Left lung (tissue), 10 donors: ENCODE data around the gene MET. TPM values are rescaled to one million over a fixed set of nuclear protein-coding genes. Genes with fewer than 3 reads are reported as not detected.

Experiments
- ATAC-seq: fragments of 200-7000 bp; cut with Tn5 transposase; one replicate; pipeline ENCODE4 v1.9.1; 2020; ENCODE audit warnings: moderate library complexity
- DNase-seq, 4 donors: peaks; one replicate each; pipeline ENCODE4 v3.0.0-alpha.2; 2013 to 2020
- H3K27ac ChIP-seq, 2 donors: fragments of 200-600 bp; sonication (generic) in 1 of 2; one replicate each; pipeline versions ENCODE4 v1.5.0 to v1.8.0; 2020 to 2021
- H3K27me3 ChIP-seq, 2 donors: fragments of 200-600 bp; sonication (generic) in 1 of 2; one replicate each; pipeline versions ENCODE4 v1.5.0 to v1.8.0; 2020 to 2021
- H3K36me3 ChIP-seq, 2 donors: fragments of 200-600 bp; sonication (generic) in 1 of 2; one replicate each; pipeline versions ENCODE4 v1.5.0 to v1.8.0; 2020 to 2021
- H3K4me1 ChIP-seq, 2 donors: fragments of 200-600 bp; one replicate each; pipeline ENCODE4 v1.8.0; 2021
- H3K4me3 ChIP-seq, 2 donors: fragments of 200-600 bp; sonication (generic) in 1 of 2; one replicate each; pipeline versions ENCODE4 v1.5.0 to v1.8.0; 2020 to 2021; ENCODE audit warnings: mild to moderate bottlenecking in 1 of 2
- H3K9me3 ChIP-seq, 2 donors: fragments of 200-600 bp; sonication (generic) in 1 of 2; one replicate each; pipeline versions ENCODE4 v1.5.0 to v1.8.0; 2020 to 2021
- intact Hi-C, 2 donors: fragments of 100-400 bp; cut with DNase I; formaldehyde crosslinking; loops; one replicate each; pipeline versions ENCODE4 v1.11.2 to v1.14.2; 2022
- polyA plus RNA-seq, 6 donors: library from polyadenylated mRNA; unstranded; fragments of 120-200 nt; gene quantifications; one replicate each; pipeline ENCODE4 v1.2.1, GENCODE V29; 2013; ENCODE audit not compliant: insufficient read length in 6 of 6
- total RNA-seq, 2 donors: library from RNA; stranded (reverse); fragmentation: NEBNext Ultra II Directional; extraction: Animal tissue kit (Norgen Biotek cat#: 25700); gene quantifications; one replicate each; pipeline ENCODE4 v1.2.1, GENCODE V29; 2021
- TF ChIP-seq, protein P1 (sequence below), 2 donors: fragments of 200-600 bp; sonication (generic) in 1 of 2; IDR thresholded peaks; one replicate each; pipeline versions ENCODE4 v1.5.0 to v1.8.0; 2021; ENCODE audit warnings: antibody characterized with exemption in 2 of 2
- donor health status: DM: no; HTN: yes; CAD: no.
- donor health status: DM: no; HTN: no; CAD: no.

The MET gene
- total and polyA plus RNA-seq, 8 donors, result 24.7 to 89.3 (median 32.1) TPM

DNA sequence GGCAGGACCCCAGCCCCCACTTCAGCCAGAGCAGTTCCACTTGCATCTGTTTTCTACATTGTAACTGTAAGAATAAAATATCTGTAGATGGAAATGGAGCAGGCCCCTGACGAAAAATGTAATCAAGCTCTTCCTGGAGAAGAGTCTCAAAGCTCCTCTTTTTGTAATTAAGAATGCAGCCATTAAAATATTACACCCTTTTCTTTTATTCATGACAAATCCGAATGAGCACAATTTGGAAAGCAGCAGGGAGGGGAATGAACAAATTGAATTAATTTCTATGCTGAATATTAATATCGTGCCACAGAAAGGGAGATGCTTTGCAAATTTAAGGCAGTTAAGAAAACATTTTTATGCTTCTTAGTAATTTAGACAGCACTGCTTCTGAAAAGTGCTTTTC is 165.6 kb downstream of the MET start:
- Histone ChIP-seq H3K27me3 (no peaks in the 10 kb centered on the region), H3K27ac (no peak overlapping the region), H3K4me1 (no peaks in the 10 kb centered on the region), H3K4me3 (no peak overlapping the region), H3K9me3 (no peaks in the 10 kb centered on the region), H3K36me3 (no peaks in the 10 kb centered on the region)
- intact Hi-C loops, result no loop called here
- DNase-seq, result no peak
- TF ChIP-seq, protein P1, sequence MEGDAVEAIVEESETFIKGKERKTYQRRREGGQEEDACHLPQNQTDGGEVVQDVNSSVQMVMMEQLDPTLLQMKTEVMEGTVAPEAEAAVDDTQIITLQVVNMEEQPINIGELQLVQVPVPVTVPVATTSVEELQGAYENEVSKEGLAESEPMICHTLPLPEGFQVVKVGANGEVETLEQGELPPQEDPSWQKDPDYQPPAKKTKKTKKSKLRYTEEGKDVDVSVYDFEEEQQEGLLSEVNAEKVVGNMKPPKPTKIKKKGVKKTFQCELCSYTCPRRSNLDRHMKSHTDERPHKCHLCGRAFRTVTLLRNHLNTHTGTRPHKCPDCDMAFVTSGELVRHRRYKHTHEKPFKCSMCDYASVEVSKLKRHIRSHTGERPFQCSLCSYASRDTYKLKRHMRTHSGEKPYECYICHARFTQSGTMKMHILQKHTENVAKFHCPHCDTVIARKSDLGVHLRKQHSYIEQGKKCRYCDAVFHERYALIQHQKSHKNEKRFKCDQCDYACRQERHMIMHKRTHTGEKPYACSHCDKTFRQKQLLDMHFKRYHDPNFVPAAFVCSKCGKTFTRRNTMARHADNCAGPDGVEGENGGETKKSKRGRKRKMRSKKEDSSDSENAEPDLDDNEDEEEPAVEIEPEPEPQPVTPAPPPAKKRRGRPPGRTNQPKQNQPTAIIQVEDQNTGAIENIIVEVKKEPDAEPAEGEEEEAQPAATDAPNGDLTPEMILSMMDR (IDR thresholded peaks at IDR 0.05), result no peak
- ATAC-seq, result no peak

DNA sequence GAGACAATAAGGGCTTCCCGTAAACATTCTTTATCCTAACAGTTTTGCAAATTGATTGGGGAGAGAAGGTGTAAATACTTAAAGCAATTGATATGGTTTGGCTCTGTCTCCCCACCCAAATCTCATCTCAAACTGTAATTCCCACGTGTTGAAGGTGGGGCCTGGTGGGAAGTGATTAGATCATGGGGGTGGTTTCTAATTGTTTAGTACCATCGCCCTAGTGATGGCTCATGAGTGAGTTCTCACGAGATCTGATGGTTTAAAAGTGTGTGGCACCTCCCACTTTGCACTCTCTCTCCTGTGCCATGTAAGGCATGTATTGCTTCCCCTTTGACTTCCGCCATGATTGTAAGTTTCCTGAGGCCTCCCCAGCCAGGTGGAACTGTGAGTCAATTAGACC is 168.3 kb downstream of the MET start:
- no peaks in the 10 kb centered on the region for H3K27me3 ChIP-seq
- no peak for ATAC-seq
- H3K4me3 ChIP-seq, result no peak overlapping the region
- intact Hi-C loops, result no loop called here
- no peak for DNase-seq
- H3K36me3 ChIP-seq, result no peaks in the 10 kb centered on the region
- H3K9me3 ChIP-seq, result no peaks in the 10 kb centered on the region
- H3K27ac ChIP-seq, result no peak overlapping the region
- TF ChIP-seq, protein P1 (IDR thresholded peaks at IDR 0.05), result no peak
- H3K4me1 ChIP-seq, result peaks cover 0 to 12% of the 10 kb centered on the region in 2 donors

DNA sequence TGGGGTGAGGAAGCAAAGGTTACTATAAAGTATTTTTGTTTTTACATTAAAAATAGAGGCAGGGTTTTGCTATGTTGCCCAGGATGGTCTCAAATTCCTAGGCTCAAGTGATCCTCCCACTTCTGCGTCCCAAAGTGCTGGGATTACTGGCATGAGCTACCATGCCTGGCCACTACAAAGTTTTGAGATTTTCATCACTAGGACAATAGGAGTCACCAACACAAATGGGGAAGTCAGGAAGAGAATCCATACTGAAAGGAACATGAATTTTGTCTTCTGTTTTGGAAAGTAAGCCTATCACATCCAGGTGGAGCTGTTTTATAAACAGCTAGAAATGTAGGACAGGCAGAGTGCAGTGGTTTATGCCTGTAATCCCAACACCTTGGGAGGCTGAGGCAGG is 170.4 kb downstream of the MET start:
- H3K36me3 ChIP-seq, result no peaks in the 10 kb centered on the region
- intact Hi-C loops, result no loop called here
- TF ChIP-seq, protein P1 (IDR thresholded peaks at IDR 0.05), result no peak
- H3K4me3 ChIP-seq, result no peak overlapping the region
- DNase-seq (no peak), ATAC-seq (no peak)
- H3K9me3 ChIP-seq, result no peaks in the 10 kb centered on the region
- H3K27ac ChIP-seq, result no peak overlapping the region
- H3K27me3 ChIP-seq, result no peaks in the 10 kb centered on the region
- H3K4me1 ChIP-seq, result peaks cover 0 to 12% of the 10 kb centered on the region in 2 donors

DNA sequence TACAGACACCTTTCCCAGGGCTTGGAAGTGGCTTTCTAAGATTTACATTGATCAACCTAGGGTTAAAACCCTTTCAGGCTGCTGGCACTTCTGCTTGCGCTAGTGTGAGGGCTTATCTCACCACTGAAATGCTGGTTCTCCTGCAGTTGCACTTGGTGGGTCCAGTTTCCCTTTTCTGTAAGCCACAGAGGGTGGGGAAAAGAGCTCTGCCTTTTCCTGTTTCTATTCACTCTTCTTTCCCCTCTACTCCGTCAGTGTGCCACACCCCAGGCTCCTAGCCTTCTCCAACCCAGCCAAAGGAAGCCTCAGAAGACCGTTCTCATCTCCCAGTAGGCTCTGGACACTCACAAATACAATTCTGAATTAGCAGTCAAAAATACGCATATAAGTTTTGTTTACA is 171.4 kb downstream of the MET start:
- no peaks in the 10 kb centered on the region for H3K36me3 ChIP-seq
- peaks cover 0 to 12% of the 10 kb centered on the region in 2 donors for H3K4me1 ChIP-seq
- TF ChIP-seq, protein P1 (IDR thresholded peaks at IDR 0.05), result no peak
- intact Hi-C loops, result no loop called here
- H3K9me3 ChIP-seq, result no peaks in the 10 kb centered on the region
- H3K27ac ChIP-seq, result peak overlapping the region in 1 of 2 donors; percentile 45
- peak; percentile 77 for ATAC-seq
- peak in 1 of 4 donors; percentile 36 for DNase-seq
- H3K27me3 ChIP-seq, result no peaks in the 10 kb centered on the region
- H3K4me3 ChIP-seq, result no peak overlapping the region

Other genes starting within 250 kb of the MET start
- gene CAV2, start 172.5 kb upstream of the MET start, total RNA-seq, result 100 to 1,000 TPM; 162 to 210 TPM
- gene CAV2, start 172.5 kb upstream of the MET start, polyA plus RNA-seq, result 10 to 100 TPM; 85.2 to 93.9 (median 89.4) TPM
- gene CAV1, start 147.2 kb upstream of the MET start, total RNA-seq, result 100 to 1,000 TPM; 377 to 520 TPM
- gene CAV1, start 147.2 kb upstream of the MET start, polyA plus RNA-seq, result 100 to 1,000 TPM; 332 to 426 (median 402) TPM
- 100 to 1,000 TPM; 234 to 286 TPM for gene CAPZA2, start 190.4 kb downstream of the MET start, total RNA-seq
- 100 to 1,000 TPM; 129 to 163 (median 144) TPM for gene CAPZA2, start 190.4 kb downstream of the MET start, polyA plus RNA-seq